Right lobe of liver (tissue), 6 donors: ENCODE results near the gene ARF3. TPM values are rescaled to one million over a fixed set of nuclear protein-coding genes. Genes with fewer than 3 reads are reported as not detected.

Experiments
- ATAC-seq, 4 donors: fragments of 200-7000 bp; cut with Tn5 transposase; one replicate each; pipeline ENCODE4 v1.9.1; 2020; ENCODE audit warnings: mild to moderate bottlenecking in 4 of 4, moderate library complexity in 4 of 4
- DNase-seq, 3 donors: peaks; one replicate each; pipeline ENCODE4 v3.0.0-alpha.2; 2020
- H3K27ac ChIP-seq, 3 donors: fragments of 200-600 bp; one replicate each; pipeline ENCODE4 v1.8.0; 2022
- H3K27me3 ChIP-seq, 2 donors: fragments of 200-600 bp; one replicate each; pipeline ENCODE4 v1.8.0; 2022
- H3K36me3 ChIP-seq, 4 donors: fragments of 200-600 bp; sonication (generic) in 1 of 4; one replicate each; pipeline versions ENCODE4 v1.5.1 to v1.8.0; 2017 to 2022; ENCODE audit warnings: control low read depth in 1 of 4
- H3K4me1 ChIP-seq, 4 donors: fragments of 200-600 bp; sonication (generic) in 1 of 4; one replicate each; pipeline versions ENCODE4 v1.5.1 to v1.8.0; 2017 to 2022; ENCODE audit warnings: control low read depth in 1 of 4
- H3K4me3 ChIP-seq, 3 donors: fragments of 200-600 bp; one replicate each; pipeline ENCODE4 v1.8.0; 2022
- H3K9me3 ChIP-seq, 4 donors: fragments of 200-600 bp; sonication (generic) in 1 of 4; one replicate each; pipeline versions ENCODE4 v1.5.1 to v1.8.0; 2017 to 2022; ENCODE audit warnings: control low read depth in 1 of 4
- CTCF ChIP-seq, 4 donors: fragments of 200-600 bp in 3 of 4; fragments of 450-650 bp in 1 of 4; IDR thresholded peaks; one replicate each; pipeline versions ENCODE4 v1.5.1 to v1.8.0; 2016 to 2022; ENCODE audit warnings: antibody characterized with exemption in 4 of 4, mild to moderate bottlenecking in 2 of 4
- POLR2A ChIP-seq: fragments of 450-650 bp; IDR thresholded peaks from one replicate; pipeline ENCODE4 v1.6.1; 2017; ENCODE audit warnings: antibody characterized with exemption, mild to moderate bottlenecking
- WGBS: methylation state at CpG from one replicate; pipeline ENCODE4 v1.1.6; 2018; ENCODE audit warnings: low coverage, low lambda C conversion rate; ENCODE audit not compliant: insufficient coverage; ENCODE audit errors: missing lambda C conversion rate; 5-methylcytosine and 5-hydroxymethylcytosine counted together
- intact Hi-C, 2 donors: fragments of 100-400 bp; cut with DNase I; formaldehyde crosslinking; loops; one replicate each; pipeline versions ENCODE4 v1.11.2 to v1.14.1; 2022
- total RNA-seq, 6 experiments: library from RNA; depleted of rRNA in 2 of 6; stranded (reverse); fragments of >200 nt in 2 of 6; fragmentation: NEBNext Ultra II Directional in 3 of 6; extraction: Animal tissue kit (Norgen Biotek cat#: 25700) in 3 of 6; gene quantifications; one replicate each; pipeline versions ENCODE4 v1.1.0 to v1.2.4, GENCODE V29; 2016 to 2023
- donor health status: DM: no; HTN: yes; CAD: no.
- donor health status: DM: no; HTN: no; CAD: no.
- donor health status: DM: no; HTN: no; CAD: no.
- donor health status: DM: no; HTN: yes; CAD: no.
- donor health status: DM: no; HTN: yes; CAD: no.

Gene ARF3
- total RNA-seq, 6 experiments from 2014 or later = 30.9 to 50.7 (median 47.2) TPM

- 2% methylated on average over 9 of the region's 48 CpGs for WGBS
- peak overlapping the region; percentile 38 to 40 (median 40) for H3K4me3 ChIP-seq
- DNase-seq = peak in 1 of 3 donors; percentile 33
- no peak overlapping the region for H3K27ac ChIP-seq
- H3K36me3 ChIP-seq = peaks cover 0 to 7% (median 0%) of the 10 kb centered on the region in 4 donors
- intact Hi-C loops = no loop called here
- no peaks in the 10 kb centered on the region for H3K9me3 ChIP-seq
- ATAC-seq = peak in 3 of 4 donors; percentile 2 to 13 (median 10)
- peaks cover 0 to 37% (median 4%) of the 10 kb centered on the region in 4 donors for H3K4me1 ChIP-seq
- no peak for TF ChIP-seq POLR2A
- TF ChIP-seq CTCF (IDR thresholded peaks at IDR 0.05) = no peak
- peaks cover 0 to 3% of the 10 kb centered on the region in 2 donors for H3K27me3 ChIP-seq
These were observed 41.4 kb upstream of the ARF3 start for GRCh38 chr12:48998497-48999353.

GRCh38 chr12:48997719-48998496 lies 40.6 kb upstream of the ARF3 start:
- H3K27ac ChIP-seq = no peak overlapping the region
- H3K27me3 ChIP-seq = peaks cover 0 to 3% of the 10 kb centered on the region in 2 donors
- no peak for DNase-seq
- peaks cover 0 to 37% (median 4%) of the 10 kb centered on the region in 4 donors for H3K4me1 ChIP-seq
- peaks cover 0 to 3% (median 0%) of the 10 kb centered on the region in 4 donors for H3K36me3 ChIP-seq
- peak overlapping the region; percentile 38 to 40 (median 40) for H3K4me3 ChIP-seq
- TF ChIP-seq CTCF (IDR thresholded peaks at IDR 0.05) = no peak
- 8% methylated on average over 8 of the region's 57 CpGs for WGBS
- intact Hi-C loops = no loop called here
- ATAC-seq = peak; percentile 3 to 44 (median 10)
- H3K9me3 ChIP-seq = no peaks in the 10 kb centered on the region

- WGBS = 9% methylated on average over 11 of the region's 71 CpGs
- ATAC-seq (peak; percentile 74 to 81 (median 78)), DNase-seq (peak; percentile 79 to 84 (median 82))
- Histone ChIP-seq H3K36me3 (no peaks in the 10 kb centered on the region), H3K4me1 (peaks cover 0 to 37% (median 4%) of the 10 kb centered on the region in 4 donors), H3K9me3 (no peaks in the 10 kb centered on the region), H3K27me3 (peaks cover 0 to 3% of the 10 kb centered on the region in 2 donors), H3K27ac (no peak overlapping the region), H3K4me3 (peak overlapping the region; percentile 35 to 47 (median 35))
- TF ChIP-seq POLR2A (no peak), CTCF (IDR thresholded peaks at IDR 0.05) (peak; percentile 47 to 81 (median 70))
- intact Hi-C loops = no loop called here
These were observed 39.8 kb upstream of the ARF3 start for GRCh38 chr12:48996794-48997718.
